Heart left ventricle (tissue), 13 donors: ENCODE results near the gene TSNAXIP1.

Experiments used
- POLR2A ChIP-seq, 2 donors: fragments of 450-650 bp; IDR thresholded peaks; one replicate each; pipeline ENCODE4 v1.6.1; 2017; ENCODE audit warnings: antibody characterized with exemption in 2 of 2, mild to moderate bottlenecking in 2 of 2, moderate library complexity in 2 of 2
- TF ChIP-seq, protein P1 (sequence below), 12 donors: fragments of 200-600 bp; sonication (generic) in 4 of 12; IDR thresholded peaks; one replicate each; pipeline versions ENCODE4 v1.5.0 to v1.8.0; 2018 to 2022; ENCODE audit warnings: antibody characterized with exemption in 12 of 12, mild to moderate bottlenecking in 5 of 12
- donor health status: ischemic (EF 13 %, LVEDD 7.1; RV severe dilation, severe dysfunction).
- donor health status: DM: no; HTN: yes; CAD: no.
- donor health status: DM: no; HTN: no; CAD: no.
- donor health status: ischemic (EF 25% LVEDD 6.9; RV normal size, moderate dysfunction).
- donor health status: ischemic (EF 25% LVEDD 5.7; RV mildly dilated, moderate dysfunction).
- donor health status: ischemic (EF 35%, LVEDD 5.7; RV mildly dilated, moderate dysfunction).
- donor health status: nonischemic (EF 11% LVEDD 7.7; RV severe dilation, severe dysfunction).
- donor health status: DM: yes; HTN: yes; CAD: no.
- donor health status: PGD.
- donor health status: ischemic (EF 29% LVEDD 5.4; RV normal size, mild dysfunction).
- donor health status: nonischemic (EF 23%, LVEDD 6.1; RV moderate dilation, normal function).

DNA sequence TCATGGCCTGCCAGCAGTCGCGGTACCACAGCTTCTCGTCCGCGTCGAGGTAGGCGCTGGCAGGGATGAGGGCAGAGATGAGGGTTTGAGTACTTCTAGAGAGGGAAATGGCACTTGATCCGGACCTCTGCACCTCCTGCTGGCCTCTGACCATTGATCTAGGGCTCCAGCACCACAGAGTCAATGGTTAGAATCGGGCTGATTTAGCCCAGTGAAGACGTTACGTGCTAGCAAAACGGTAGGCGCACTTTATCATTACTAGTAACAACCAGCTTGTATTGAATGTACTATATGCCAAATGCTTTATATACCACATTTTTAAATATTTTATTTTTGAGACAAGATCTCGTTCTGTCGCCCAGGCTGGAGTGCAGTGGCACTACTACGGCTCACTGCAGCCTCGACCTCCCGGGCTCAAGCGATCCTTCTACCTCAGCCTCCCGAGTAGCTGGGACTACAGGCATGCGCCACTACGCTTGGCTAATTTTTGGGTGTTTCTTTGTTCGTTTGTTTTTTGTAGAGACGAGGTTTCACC, 526 bp downstream of the TSNAXIP1 start:
- TF ChIP-seq, protein P1, sequence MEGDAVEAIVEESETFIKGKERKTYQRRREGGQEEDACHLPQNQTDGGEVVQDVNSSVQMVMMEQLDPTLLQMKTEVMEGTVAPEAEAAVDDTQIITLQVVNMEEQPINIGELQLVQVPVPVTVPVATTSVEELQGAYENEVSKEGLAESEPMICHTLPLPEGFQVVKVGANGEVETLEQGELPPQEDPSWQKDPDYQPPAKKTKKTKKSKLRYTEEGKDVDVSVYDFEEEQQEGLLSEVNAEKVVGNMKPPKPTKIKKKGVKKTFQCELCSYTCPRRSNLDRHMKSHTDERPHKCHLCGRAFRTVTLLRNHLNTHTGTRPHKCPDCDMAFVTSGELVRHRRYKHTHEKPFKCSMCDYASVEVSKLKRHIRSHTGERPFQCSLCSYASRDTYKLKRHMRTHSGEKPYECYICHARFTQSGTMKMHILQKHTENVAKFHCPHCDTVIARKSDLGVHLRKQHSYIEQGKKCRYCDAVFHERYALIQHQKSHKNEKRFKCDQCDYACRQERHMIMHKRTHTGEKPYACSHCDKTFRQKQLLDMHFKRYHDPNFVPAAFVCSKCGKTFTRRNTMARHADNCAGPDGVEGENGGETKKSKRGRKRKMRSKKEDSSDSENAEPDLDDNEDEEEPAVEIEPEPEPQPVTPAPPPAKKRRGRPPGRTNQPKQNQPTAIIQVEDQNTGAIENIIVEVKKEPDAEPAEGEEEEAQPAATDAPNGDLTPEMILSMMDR (IDR thresholded peaks at IDR 0.05), result peak in 4 of 12 donors; percentile 11 to 29 (median 23)
- TF ChIP-seq POLR2A (IDR thresholded peaks at IDR 0.05), result no peak
